K562 (cell line): Measurements from ENCODE around the gene STK16. TPM values are rescaled to one million over a fixed set of nuclear protein-coding genes. Genes with fewer than 3 reads are reported as not detected.

Experiments used
- CHCHD3 ChIP-seq: fragments of 250-450 bp; sonication (Bioruptor Pico); IDR thresholded peaks from 2 replicates; pipeline ENCODE4 v2.1.2; 2022; ENCODE audit warnings: mild to moderate bottlenecking
- HDAC6 ChIP-seq: IDR thresholded peaks from 2 replicates; pipeline ENCODE4 v1.6.1; 2012; ENCODE audit warnings: low read depth, mild to moderate bottlenecking, control low read depth, inconsistent platforms, low read length, moderate library complexity
- HNRNPH1 ChIP-seq: fragments of 200-400 bp; formaldehyde crosslinking; optimal IDR thresholded peaks from 2 replicates; pipeline ENCODE3; 2017; ENCODE audit warnings: low read depth, mild to moderate bottlenecking, low read length, moderate library complexity
- MCM7 ChIP-seq, 2 experiments: fragments of 450-650 bp; IDR thresholded peaks; 2 replicates each; pipeline ENCODE4 v1.6.1; 2016 to 2018
- MIER1 ChIP-seq: fragments of 450-650 bp; IDR thresholded peaks from 2 replicates; pipeline ENCODE4 v1.6.1; 2016; ENCODE audit warnings: antibody characterized with exemption, mild to moderate bottlenecking, low read depth
- POLR2G ChIP-seq: fragments of 200-400 bp; formaldehyde crosslinking; IDR thresholded peaks from 2 replicates; pipeline ENCODE4 v1.6.1; 2017; ENCODE audit warnings: low read depth, mild to moderate bottlenecking, antibody characterized with exemption, low read length, moderate library complexity
- PRMT5 ChIP-seq: sonication (generic); formaldehyde crosslinking; IDR thresholded peaks from 2 replicates; pipeline ENCODE4 v1.5.0; 2020; ENCODE audit warnings: missing genetic modification reagents
- RAD21 ChIP-seq, 2 experiments: fragments of 250-450 bp in 1 of 2; fragments of 450-650 bp in 1 of 2; sonication (Bioruptor Pico) in 1 of 2; formaldehyde crosslinking in 1 of 2; IDR thresholded peaks in 1 of 2; conservative IDR thresholded peaks in 1 of 2; 2 replicates each; pipeline versions ENCODE4 v1.4.0 to v1.8.0; 2020 to 2022; ENCODE audit warnings: mild to moderate bottlenecking in 2 of 2, moderate library complexity in 1 of 2
- SMAD2 ChIP-seq: fragments of 150-350 bp; IDR thresholded peaks from 2 replicates; pipeline ENCODE4 v1.6.1; 2014; ENCODE audit warnings: low read depth, mild to moderate bottlenecking, low read length
- TEAD4 ChIP-seq, 2 experiments: sonication (generic) in 1 of 2; formaldehyde crosslinking in 1 of 2; IDR thresholded peaks; 2 replicates each; pipeline versions ENCODE4 v1.6.1 to v1.8.0; 2012 to 2022; ENCODE audit warnings: borderline replicate concordance in 1 of 2, inconsistent platforms in 1 of 2, low read length in 1 of 2, mild to moderate bottlenecking in 1 of 2, missing genetic modification reagents in 1 of 2
- U2AF2 ChIP-seq: fragments of 200-400 bp; formaldehyde crosslinking; optimal IDR thresholded peaks from 2 replicates; pipeline ENCODE3; 2017; ENCODE audit warnings: low read depth, mild to moderate bottlenecking, low read length
- ZNF143 ChIP-seq: sonication (generic); formaldehyde crosslinking; IDR thresholded peaks from 2 replicates; pipeline ENCODE4 v1.9.0; 2022; ENCODE audit warnings: mild to moderate bottlenecking, missing genetic modification reagents
- ZNF57 ChIP-seq: fragments of 450-650 bp; formaldehyde crosslinking; IDR thresholded peaks from 2 replicates; pipeline ENCODE4 v1.4.0; 2020; ENCODE audit warnings: mild to moderate bottlenecking, moderate library complexity
- ZNF830 ChIP-seq: fragments of 250-450 bp; sonication (Bioruptor Pico); IDR thresholded peaks from 2 replicates; pipeline ENCODE4 v1.5.0; 2021; ENCODE audit warnings: mild to moderate bottlenecking
- polyA plus RNA-seq, 8 experiments: library from polyadenylated mRNA; depleted of rRNA in 4 of 8; stranded (reverse) in 5 of 8; unstranded in 3 of 8; fragments of >200 nt; fragmentation: Nextera tagmentation in 2 of 8; fragmentation: Illumina TruSeq in 1 of 8; extraction: Ambion mirVana in 2 of 8; extraction: Trizol in 1 of 8; gene quantifications; 2 replicates each; pipeline versions ENCODE4 v1.2.1 to v1.2.3, GENCODE V29; 2011 to 2014; ENCODE audit warnings: inconsistent platforms in 1 of 8, missing spikeins in 1 of 8
- total RNA-seq, 7 experiments: library from RNA; depleted of rRNA in 6 of 7; stranded (reverse); fragments of >200 nt in 6 of 7; fragmentation: Illumina TruSeq in 2 of 7; extraction: Trizol in 2 of 7; gene quantifications; 2 replicates each; pipeline versions ENCODE4 v1.2.1 to v1.2.3, GENCODE V29; 2011 to 2021; ENCODE audit warnings: low replicate concordance in 1 of 7
- TF ChIP-seq, protein P1 (sequence below): sonication (generic); formaldehyde crosslinking; IDR thresholded peaks from 2 replicates; pipeline ENCODE4 v1.8.0; 2022; ENCODE audit warnings: mild to moderate bottlenecking, missing genetic modification reagents, borderline replicate concordance
- TF ChIP-seq, protein P2 (sequence below): fragments of 450-650 bp; IDR thresholded peaks from 2 replicates; pipeline ENCODE4 v1.6.1; 2016; ENCODE audit warnings: low read depth, mild to moderate bottlenecking, moderate library complexity
- TF ChIP-seq, protein P3 (sequence below): sonication (generic); formaldehyde crosslinking; IDR thresholded peaks from 2 replicates; pipeline ENCODE4 v1.8.0; 2023; ENCODE audit warnings: mild to moderate bottlenecking, missing genetic modification reagents
- TF ChIP-seq, protein P4 (sequence below): fragments of 450-650 bp; formaldehyde crosslinking; conservative IDR thresholded peaks from 2 replicates; pipeline ENCODE4 v1.4.0; 2022; ENCODE audit warnings: mild to moderate bottlenecking, missing genetic modification characterization

Gene STK16
- total and polyA plus RNA-seq, 9 of the 15 experiments (the other 6 are each of a cell fraction or from before 2014, with no cell fraction given), result 5.4 to 36.2 (median 17.8) TPM

DNA sequence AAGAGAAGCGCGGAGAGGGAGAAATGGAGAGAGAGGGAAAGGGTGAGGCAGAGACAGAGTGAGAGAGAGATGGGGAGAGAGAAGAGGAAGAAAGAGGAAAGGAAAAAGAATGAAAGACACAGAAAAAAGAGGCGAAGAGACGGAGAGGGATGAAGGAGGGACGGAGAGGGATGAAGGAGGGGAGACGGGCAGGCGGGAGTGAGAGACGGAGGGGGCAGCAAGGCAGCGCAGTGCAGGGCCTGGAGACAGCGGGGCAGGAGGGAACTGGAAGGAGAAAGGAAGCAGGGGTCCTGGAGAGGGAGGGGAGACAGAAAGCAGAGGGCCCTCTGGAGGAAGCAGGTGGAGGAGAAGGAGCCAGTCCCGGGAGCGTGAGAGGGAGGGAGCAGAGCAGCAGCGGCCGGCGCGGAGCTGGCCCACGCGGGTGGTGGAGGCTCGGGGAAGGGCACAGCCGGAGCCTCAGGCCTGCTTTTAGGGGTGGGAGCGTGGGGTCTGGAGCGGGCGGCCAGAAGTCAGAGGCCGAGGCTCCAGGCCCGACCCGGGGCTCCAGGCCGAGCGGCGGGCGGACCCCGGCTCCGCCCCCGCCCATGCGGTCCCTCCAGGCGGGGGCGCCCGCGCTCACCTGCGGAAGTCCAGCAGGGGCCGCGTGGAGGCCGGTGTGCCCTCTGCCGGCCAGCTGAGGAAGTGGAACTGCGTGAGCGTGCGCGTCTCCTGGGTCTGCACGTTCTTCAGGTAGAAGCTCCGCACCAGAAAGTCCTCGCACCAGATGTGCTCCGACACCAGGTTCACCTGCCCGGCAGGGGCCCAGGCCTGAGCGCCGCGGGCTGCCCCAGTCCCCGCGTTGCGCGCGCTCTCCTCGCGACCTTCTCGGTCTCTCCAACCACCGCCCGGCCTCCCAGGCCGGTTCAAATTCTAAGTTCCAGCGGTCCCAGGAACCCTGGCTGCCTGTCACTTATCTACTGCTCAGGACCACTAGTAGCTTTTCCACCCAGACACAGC is 49.4 kb downstream of the STK16 start (continued):
- TF ChIP-seq, protein P1, sequence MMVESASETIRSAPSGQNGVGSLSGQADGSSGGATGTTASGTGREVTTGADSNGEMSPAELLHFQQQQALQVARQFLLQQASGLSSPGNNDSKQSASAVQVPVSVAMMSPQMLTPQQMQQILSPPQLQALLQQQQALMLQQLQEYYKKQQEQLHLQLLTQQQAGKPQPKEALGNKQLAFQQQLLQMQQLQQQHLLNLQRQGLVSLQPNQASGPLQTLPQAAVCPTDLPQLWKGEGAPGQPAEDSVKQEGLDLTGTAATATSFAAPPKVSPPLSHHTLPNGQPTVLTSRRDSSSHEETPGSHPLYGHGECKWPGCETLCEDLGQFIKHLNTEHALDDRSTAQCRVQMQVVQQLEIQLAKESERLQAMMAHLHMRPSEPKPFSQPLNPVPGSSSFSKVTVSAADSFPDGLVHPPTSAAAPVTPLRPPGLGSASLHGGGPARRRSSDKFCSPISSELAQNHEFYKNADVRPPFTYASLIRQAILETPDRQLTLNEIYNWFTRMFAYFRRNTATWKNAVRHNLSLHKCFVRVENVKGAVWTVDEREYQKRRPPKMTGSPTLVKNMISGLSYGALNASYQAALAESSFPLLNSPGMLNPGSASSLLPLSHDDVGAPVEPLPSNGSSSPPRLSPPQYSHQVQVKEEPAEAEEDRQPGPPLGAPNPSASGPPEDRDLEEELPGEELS (CRISPR knock-in tag), result no peak
- TF ChIP-seq MIER1, result no peak
- no peak for TF ChIP-seq ZNF143
- TF ChIP-seq POLR2G, result peak; percentile 85
- no peak for TF ChIP-seq HNRNPH1
- TF ChIP-seq PRMT5 (CRISPR knock-in tag), result no peak
- TF ChIP-seq, protein P2, sequence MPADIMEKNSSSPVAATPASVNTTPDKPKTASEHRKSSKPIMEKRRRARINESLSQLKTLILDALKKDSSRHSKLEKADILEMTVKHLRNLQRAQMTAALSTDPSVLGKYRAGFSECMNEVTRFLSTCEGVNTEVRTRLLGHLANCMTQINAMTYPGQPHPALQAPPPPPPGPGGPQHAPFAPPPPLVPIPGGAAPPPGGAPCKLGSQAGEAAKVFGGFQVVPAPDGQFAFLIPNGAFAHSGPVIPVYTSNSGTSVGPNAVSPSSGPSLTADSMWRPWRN, result no peak
- TF ChIP-seq TEAD4 (IDR thresholded peaks at IDR 0.05; ENCODE audit: low read length), result no peak
- TF ChIP-seq TEAD4 (CRISPR knock-in tag; IDR thresholded peaks at IDR 0.05; ENCODE audit: borderline replicate concordance), result no peak
- TF ChIP-seq ZNF57, result no peak
- no peak for TF ChIP-seq MCM7 (IDR thresholded peaks at IDR 0.05)
- TF ChIP-seq ZNF830, result no peak
- no peak for TF ChIP-seq CHCHD3 (CRISPR knock-in tag)
- TF ChIP-seq, protein P3, sequence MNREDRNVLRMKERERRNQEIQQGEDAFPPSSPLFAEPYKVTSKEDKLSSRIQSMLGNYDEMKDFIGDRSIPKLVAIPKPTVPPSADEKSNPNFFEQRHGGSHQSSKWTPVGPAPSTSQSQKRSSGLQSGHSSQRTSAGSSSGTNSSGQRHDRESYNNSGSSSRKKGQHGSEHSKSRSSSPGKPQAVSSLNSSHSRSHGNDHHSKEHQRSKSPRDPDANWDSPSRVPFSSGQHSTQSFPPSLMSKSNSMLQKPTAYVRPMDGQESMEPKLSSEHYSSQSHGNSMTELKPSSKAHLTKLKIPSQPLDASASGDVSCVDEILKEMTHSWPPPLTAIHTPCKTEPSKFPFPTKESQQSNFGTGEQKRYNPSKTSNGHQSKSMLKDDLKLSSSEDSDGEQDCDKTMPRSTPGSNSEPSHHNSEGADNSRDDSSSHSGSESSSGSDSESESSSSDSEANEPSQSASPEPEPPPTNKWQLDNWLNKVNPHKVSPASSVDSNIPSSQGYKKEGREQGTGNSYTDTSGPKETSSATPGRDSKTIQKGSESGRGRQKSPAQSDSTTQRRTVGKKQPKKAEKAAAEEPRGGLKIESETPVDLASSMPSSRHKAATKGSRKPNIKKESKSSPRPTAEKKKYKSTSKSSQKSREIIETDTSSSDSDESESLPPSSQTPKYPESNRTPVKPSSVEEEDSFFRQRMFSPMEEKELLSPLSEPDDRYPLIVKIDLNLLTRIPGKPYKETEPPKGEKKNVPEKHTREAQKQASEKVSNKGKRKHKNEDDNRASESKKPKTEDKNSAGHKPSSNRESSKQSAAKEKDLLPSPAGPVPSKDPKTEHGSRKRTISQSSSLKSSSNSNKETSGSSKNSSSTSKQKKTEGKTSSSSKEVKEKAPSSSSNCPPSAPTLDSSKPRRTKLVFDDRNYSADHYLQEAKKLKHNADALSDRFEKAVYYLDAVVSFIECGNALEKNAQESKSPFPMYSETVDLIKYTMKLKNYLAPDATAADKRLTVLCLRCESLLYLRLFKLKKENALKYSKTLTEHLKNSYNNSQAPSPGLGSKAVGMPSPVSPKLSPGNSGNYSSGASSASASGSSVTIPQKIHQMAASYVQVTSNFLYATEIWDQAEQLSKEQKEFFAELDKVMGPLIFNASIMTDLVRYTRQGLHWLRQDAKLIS (CRISPR knock-in tag), result 0 out of 2 replicates have a peak, but pooled peaks have one; percentile 55
- TF ChIP-seq U2AF2, result no peak
- TF ChIP-seq HDAC6, result no peak
- no peak for TF ChIP-seq SMAD2
- peak; percentile 81 to 87 for TF ChIP-seq RAD21 (CRISPR knock-in tag; conservative IDR thresholded peaks at IDR 0.05 in 1 of 2, IDR thresholded peaks at IDR 0.05 in 1 of 2)
- TF ChIP-seq, protein P4, sequence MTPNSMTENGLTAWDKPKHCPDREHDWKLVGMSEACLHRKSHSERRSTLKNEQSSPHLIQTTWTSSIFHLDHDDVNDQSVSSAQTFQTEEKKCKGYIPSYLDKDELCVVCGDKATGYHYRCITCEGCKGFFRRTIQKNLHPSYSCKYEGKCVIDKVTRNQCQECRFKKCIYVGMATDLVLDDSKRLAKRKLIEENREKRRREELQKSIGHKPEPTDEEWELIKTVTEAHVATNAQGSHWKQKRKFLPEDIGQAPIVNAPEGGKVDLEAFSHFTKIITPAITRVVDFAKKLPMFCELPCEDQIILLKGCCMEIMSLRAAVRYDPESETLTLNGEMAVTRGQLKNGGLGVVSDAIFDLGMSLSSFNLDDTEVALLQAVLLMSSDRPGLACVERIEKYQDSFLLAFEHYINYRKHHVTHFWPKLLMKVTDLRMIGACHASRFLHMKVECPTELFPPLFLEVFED (CRISPR knock-in tag), result 0 out of 2 replicates have a peak, but pooled peaks have one; percentile 8
